Prostate gland (tissue), 2 donors: ENCODE measurements around the gene PHPT1. TPM values are rescaled to one million over a fixed set of nuclear protein-coding genes. Genes with fewer than 3 reads are reported as not detected.

Experiments
- DNase-seq: peaks from one replicate; pipeline ENCODE4 v3.0.0-alpha.2; 2019; ENCODE audit warnings: low spot score
- H3K27ac ChIP-seq, 2 donors: fragments of 200-600 bp; sonication (generic); 2 replicates each; pipeline ENCODE4 v1.5.1; 2017 to 2019
- H3K27me3 ChIP-seq: fragments of 200-600 bp; sonication (generic); replicated peaks from 2 replicates; pipeline ENCODE4 v1.5.1; 2019; ENCODE audit not compliant: insufficient read depth
- H3K36me3 ChIP-seq, 2 donors: fragments of 200-600 bp; sonication (generic); 1 replicate in 1 of 2; 2 replicates in 1 of 2; pipeline versions ENCODE4 v1.5.1 to v1.8.1; 2017 to 2019
- H3K4me1 ChIP-seq: fragments of 200-600 bp; sonication (generic); replicated peaks from 2 replicates; pipeline ENCODE4 v1.5.1; 2019
- H3K4me3 ChIP-seq, 2 donors: fragments of 200-600 bp; sonication (generic); 2 replicates each; pipeline ENCODE4 v1.5.1; 2017 to 2019
- H3K9me3 ChIP-seq: fragments of 200-600 bp; sonication (generic); 2 replicates; pipeline ENCODE4 v1.5.1; 2017
- CTCF ChIP-seq, 4 experiments: fragments of 200-600 bp in 2 of 4; fragments of 450-650 bp in 2 of 4; sonication (generic) in 2 of 4; IDR thresholded peaks; 1 replicate in 3 of 4; 2 replicates in 1 of 4; pipeline ENCODE4 v1.5.1; 2016 to 2019; ENCODE audit warnings: antibody characterized with exemption in 4 of 4, mild to moderate bottlenecking in 2 of 4, moderate library complexity in 2 of 4
- POLR2A ChIP-seq: fragments of 450-650 bp; IDR thresholded peaks from one replicate; pipeline ENCODE4 v1.6.1; 2016; ENCODE audit warnings: antibody characterized with exemption, mild to moderate bottlenecking
- POLR2AphosphoS5 ChIP-seq: sonication (generic); formaldehyde crosslinking; IDR thresholded peaks from one replicate; pipeline ENCODE4 v1.6.1; 2017; ENCODE audit warnings: antibody characterized with exemption
- WGBS: methylation state at CpG from one replicate; pipeline ENCODE4 v1.1.5; 2018; 5-methylcytosine and 5-hydroxymethylcytosine counted together
- intact Hi-C: fragments of 100-400 bp; cut with DNase I; formaldehyde crosslinking; loops from one replicate; pipeline ENCODE4 v1.14.2; 2022
- microRNA-seq: library from miRNA; unstranded; fragments of <30 nt; microRNA quantifications from one replicate; pipeline ENCODE4, GENCODE V29; 2016
- small RNA-seq, 2 donors: library from RNA; depleted of rRNA; stranded (forward); fragments of <200 nt; gene quantifications; one replicate each; pipeline ENCODE3, GENCODE V24; 2016
- total RNA-seq, 2 donors: library from RNA; depleted of rRNA; stranded (reverse); fragments of >200 nt; gene quantifications; one replicate each; pipeline ENCODE4 v1.1.0, GENCODE V29; 2016

The PHPT1 gene
- total RNA-seq, 2 donors from 2014 or later = 139 to 212 TPM

- WGBS = 94% methylated on average over 21 of the region's 21 CpGs
- no peak for TF ChIP-seq POLR2AphosphoS5
- TF ChIP-seq POLR2A = no peak
- TF ChIP-seq CTCF (IDR thresholded peaks at IDR 0.05) = no peak
- H3K27ac ChIP-seq = no peak overlapping the region
These were observed 49.4 kb downstream of the PHPT1 start for GRCh38 chr9:136898483-136899100.

GRCh38 chr9:136899196-136899595 lies 50.0 kb downstream of the PHPT1 start:
- Histone ChIP-seq H3K27me3 (no peaks in the 10 kb centered on the region), H3K4me1 (peaks cover 7% of the 10 kb centered on the region), H3K9me3 (no peaks in the 10 kb centered on the region), H3K4me3 (no peak overlapping the region), H3K27ac (no peak overlapping the region), H3K36me3 (no peaks in the 10 kb centered on the region)
- intact Hi-C loops = no loop called here
- no peak for DNase-seq
- TF ChIP-seq CTCF (IDR thresholded peaks at IDR 0.05) = no peak
- TF ChIP-seq POLR2AphosphoS5 = no peak
- no peak for TF ChIP-seq POLR2A
- WGBS = 47% methylated on average over 9 of the region's 9 CpGs

More at GRCh38 chr9:136898483-136899100, 49.4 kb downstream of the PHPT1 start:
- Histone ChIP-seq H3K4me1 (peaks cover 7% of the 10 kb centered on the region), H3K36me3 (no peaks in the 10 kb centered on the region), H3K4me3 (no peak overlapping the region), H3K9me3 (no peaks in the 10 kb centered on the region), H3K27me3 (no peaks in the 10 kb centered on the region)
- no peak for DNase-seq
- intact Hi-C loops = no loop called here

- Histone ChIP-seq H3K4me3 (no peak overlapping the region), H3K27ac (peak overlapping the region in 1 of 2 donors; percentile 77), H3K4me1 (peaks cover 7% of the 10 kb centered on the region), H3K27me3 (no peaks in the 10 kb centered on the region), H3K36me3 (no peaks in the 10 kb centered on the region), H3K9me3 (no peaks in the 10 kb centered on the region)
- intact Hi-C loops = no loop called here
- TF ChIP-seq POLR2A (no peak), POLR2AphosphoS5 (no peak), CTCF (IDR thresholded peaks at IDR 0.05) (no peak)
- DNase-seq = no peak
- WGBS = 94% methylated on average over 10 of the region's 10 CpGs
These were observed 51.3 kb downstream of the PHPT1 start for GRCh38 chr9:136900556-136900955.

Small RNAs within 50 kb of the gene (microRNA-seq; reads per million reads assigned to microRNA genes)
- gene MIR4292 (not detected), gene MIR4479 (0.34 reads per million)

Small RNAs within 50 kb of the gene (small RNA-seq; reads per million reads assigned to genes)
- gene AL355987.2 (0 reads per million in 2 donors), gene MIR4292 (0 reads per million in 2 donors), gene MIR4479 (0 to 0.10 reads per million in 2 donors)

Other genes starting within 250 kb of the PHPT1 start
- 100 to 1,000 TPM in 1 of 2 donors, 10 to 100 TPM in 1; 49.3 to 118 TPM for gene EGFL7, start 186.5 kb upstream of the PHPT1 start, total RNA-seq
- 10 to 100 TPM; 44.9 to 50.0 TPM for gene AGPAT2, start 162.0 kb upstream of the PHPT1 start, total RNA-seq
- gene DIPK1B, start 136.8 kb upstream of the PHPT1 start, total RNA-seq = 10 to 100 TPM; 18.9 to 27.8 TPM
- 10 to 100 TPM in 1 of 2 donors, 1 to 10 TPM in 1; 3.9 to 14.8 TPM for gene LCN10, start 106.5 kb upstream of the PHPT1 start, total RNA-seq
- gene LCN6, start 100.9 kb upstream of the PHPT1 start, total RNA-seq = 10 to 100 TPM in 1 of 2 donors, 1 to 10 TPM in 1; 7.8 to 16.2 TPM
- gene LCN8, start 91.2 kb upstream of the PHPT1 start, total RNA-seq = not detected
- under 1 TPM in 1 of 2 donors, not detected in 1; 0.40 TPM for gene LCN15, start 84.9 kb upstream of the PHPT1 start, total RNA-seq
- gene TMEM141, start 58.1 kb upstream of the PHPT1 start, total RNA-seq = 100 to 1,000 TPM; 181 to 335 TPM
- gene CCDC183, start 53.1 kb upstream of the PHPT1 start, total RNA-seq = 10 to 100 TPM in 1 of 2 donors, 1 to 10 TPM in 1; 9.5 to 45.0 TPM
- 100 to 1,000 TPM in 1 of 2 donors, 10 to 100 TPM in 1; 76.6 to 124 TPM for gene RABL6, start 41.5 kb upstream of the PHPT1 start, total RNA-seq
- 10 to 100 TPM in 1 of 2 donors, 1 to 10 TPM in 1; 3.6 to 10.1 TPM for gene AJM1, start 6.9 kb upstream of the PHPT1 start, total RNA-seq
- gene MAMDC4, start 2.9 kb downstream of the PHPT1 start, total RNA-seq = 10 to 100 TPM in 1 of 2 donors, 1 to 10 TPM in 1; 5.2 to 17.7 TPM
- 100 to 1,000 TPM; 399 to 528 TPM for gene EDF1, start 16.9 kb downstream of the PHPT1 start, total RNA-seq
- 10 to 100 TPM; 23.6 to 24.2 TPM for gene TRAF2, start 37.1 kb downstream of the PHPT1 start, total RNA-seq
- 100 to 1,000 TPM; 199 to 304 TPM for gene FBXW5, start 95.3 kb downstream of the PHPT1 start, total RNA-seq
- gene C8G, start 95.8 kb downstream of the PHPT1 start, total RNA-seq = not detected
- 10 to 100 TPM in 1 of 2 donors, 1 to 10 TPM in 1; 4.1 to 13.7 TPM for gene LCN12, start 102.9 kb downstream of the PHPT1 start, total RNA-seq
- 1,000 to 10,000 TPM in 1 of 2 donors, 10 to 100 TPM in 1; 59.4 to 5,242 TPM for gene PTGDS, start 128.1 kb downstream of the PHPT1 start, total RNA-seq
- 10 to 100 TPM in 1 of 2 donors, under 1 TPM in 1; 0.41 to 22.5 TPM for gene LCNL1, start 133.6 kb downstream of the PHPT1 start, total RNA-seq
- gene PAXX, start 143.0 kb downstream of the PHPT1 start, total RNA-seq = 10 to 100 TPM; 61.6 to 71.8 TPM
- gene CLIC3, start 147.2 kb downstream of the PHPT1 start, total RNA-seq = 1 to 10 TPM; 4.2 to 6.7 TPM
- 10 to 100 TPM; 27.4 to 79.1 TPM for gene ABCA2, start 178.8 kb downstream of the PHPT1 start, total RNA-seq
- gene FUT7, start 182.7 kb downstream of the PHPT1 start, total RNA-seq = under 1 TPM in 1 of 2 donors, not detected in 1; 0.57 TPM
- gene NPDC1, start 196.8 kb downstream of the PHPT1 start, total RNA-seq = 100 to 1,000 TPM; 384 to 427 TPM
- 10 to 100 TPM in 1 of 2 donors, 1 to 10 TPM in 1; 9.8 to 10.9 TPM for gene ENTPD2, start 204.7 kb downstream of the PHPT1 start, total RNA-seq
- gene SAPCD2, start 221.1 kb downstream of the PHPT1 start, total RNA-seq = 10 to 100 TPM in 1 of 2 donors, 1 to 10 TPM in 1; 7.2 to 17.2 TPM
- gene UAP1L1, start 228.1 kb downstream of the PHPT1 start, total RNA-seq = 10 to 100 TPM in 1 of 2 donors, 1 to 10 TPM in 1; 8.2 to 19.9 TPM
- 100 to 1,000 TPM in 1 of 2 donors, 10 to 100 TPM in 1; 67.4 to 107 TPM for gene MAN1B1, start 237.6 kb downstream of the PHPT1 start, total RNA-seq